Esophagus muscularis mucosa (tissue), 3 donors: ENCODE measurements around the gene C19orf44.

ENCODE experiments used
- CTCF ChIP-seq, 3 experiments: fragments of 200-600 bp in 2 of 3; fragments of 450-650 bp in 1 of 3; sonication (generic) in 2 of 3; IDR thresholded peaks; one replicate each; pipeline ENCODE4 v1.5.1; 2017 to 2019; ENCODE audit warnings: antibody characterized with exemption in 3 of 3, mild to moderate bottlenecking in 2 of 3, moderate library complexity in 1 of 3
- POLR2A ChIP-seq: fragments of 450-650 bp; IDR thresholded peaks from one replicate; pipeline ENCODE4 v1.6.1; 2017; ENCODE audit warnings: antibody characterized with exemption, moderate library complexity, mild to moderate bottlenecking, low read depth

DNA sequence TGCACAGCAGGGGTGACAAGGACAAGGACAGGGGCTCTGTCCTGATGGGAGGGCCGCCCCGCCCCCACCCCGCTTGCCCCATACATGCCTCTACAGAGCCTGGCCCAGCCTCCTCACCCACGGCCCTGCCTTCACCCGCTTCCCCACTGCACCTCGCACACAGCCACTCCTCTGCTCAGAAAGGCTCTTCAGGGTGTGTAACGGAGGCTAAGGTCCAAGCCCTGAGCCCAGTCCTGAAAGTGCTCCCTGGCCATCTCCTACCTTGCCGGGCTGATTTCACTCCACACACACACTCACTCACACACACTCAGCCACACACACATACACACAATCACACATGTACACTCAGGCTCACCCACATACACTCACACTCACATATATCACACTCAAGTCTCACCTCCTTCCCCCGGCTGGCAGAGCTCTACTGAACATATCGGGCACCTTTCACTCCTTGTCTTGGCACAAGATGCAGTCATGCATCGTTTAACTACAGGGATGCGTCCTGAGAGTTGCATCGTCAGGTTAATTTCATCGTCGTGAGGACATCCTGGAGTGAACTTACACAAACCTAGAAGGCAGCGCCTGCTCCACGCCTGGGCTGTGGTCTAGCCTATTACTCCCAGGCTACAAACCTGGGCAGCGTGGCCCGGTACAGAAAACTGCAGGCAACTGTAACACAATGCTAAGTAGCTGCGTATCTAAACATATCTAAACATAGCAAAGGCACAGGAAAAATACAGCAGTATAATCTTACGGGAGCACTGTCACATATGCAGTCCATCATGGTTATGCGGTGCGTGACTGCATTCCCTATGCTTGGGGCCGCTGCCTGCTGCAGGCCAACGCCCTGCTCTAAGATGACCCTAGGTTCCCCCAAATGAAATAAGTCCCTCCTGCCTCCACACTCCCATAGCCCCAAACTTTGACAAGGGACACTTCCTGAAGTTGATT lies 37.5 kb upstream of the C19orf44 start:
- TF ChIP-seq CTCF (IDR thresholded peaks at IDR 0.05) (no peak), POLR2A (no peak)
